HEK293 (cell line): Measurements from ENCODE around the gene PHACTR1.

Experiments
- ZNF174 ChIP-seq: fragments of 450-650 bp; formaldehyde crosslinking; IDR thresholded peaks from 2 replicates; pipeline ENCODE4 v1.5.0; 2017; ENCODE audit warnings: missing biosample characterization, mild to moderate bottlenecking, missing genetic modification characterization
- ZNF776 ChIP-seq: fragments of 450-650 bp; formaldehyde crosslinking; IDR thresholded peaks from 2 replicates; pipeline ENCODE4 v1.5.0; 2017; ENCODE audit warnings: missing biosample characterization, missing genetic modification characterization, borderline replicate concordance

- TF ChIP-seq ZNF174 (no peak), ZNF776 (tag by site-specific recombination) (no peak)
Measured at GRCh38 chr6:13303668-13304017, 587.1 kb downstream of the PHACTR1 start.
